ENCODE data around the gene ESRP2.

GRCh38 chr16:68215302-68215701 lies 20.6 kb downstream of the ESRP2 start:
- TF ChIP-seq, protein P1, sequence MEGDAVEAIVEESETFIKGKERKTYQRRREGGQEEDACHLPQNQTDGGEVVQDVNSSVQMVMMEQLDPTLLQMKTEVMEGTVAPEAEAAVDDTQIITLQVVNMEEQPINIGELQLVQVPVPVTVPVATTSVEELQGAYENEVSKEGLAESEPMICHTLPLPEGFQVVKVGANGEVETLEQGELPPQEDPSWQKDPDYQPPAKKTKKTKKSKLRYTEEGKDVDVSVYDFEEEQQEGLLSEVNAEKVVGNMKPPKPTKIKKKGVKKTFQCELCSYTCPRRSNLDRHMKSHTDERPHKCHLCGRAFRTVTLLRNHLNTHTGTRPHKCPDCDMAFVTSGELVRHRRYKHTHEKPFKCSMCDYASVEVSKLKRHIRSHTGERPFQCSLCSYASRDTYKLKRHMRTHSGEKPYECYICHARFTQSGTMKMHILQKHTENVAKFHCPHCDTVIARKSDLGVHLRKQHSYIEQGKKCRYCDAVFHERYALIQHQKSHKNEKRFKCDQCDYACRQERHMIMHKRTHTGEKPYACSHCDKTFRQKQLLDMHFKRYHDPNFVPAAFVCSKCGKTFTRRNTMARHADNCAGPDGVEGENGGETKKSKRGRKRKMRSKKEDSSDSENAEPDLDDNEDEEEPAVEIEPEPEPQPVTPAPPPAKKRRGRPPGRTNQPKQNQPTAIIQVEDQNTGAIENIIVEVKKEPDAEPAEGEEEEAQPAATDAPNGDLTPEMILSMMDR (IDR thresholded peaks at IDR 0.05): no peak
- TF ChIP-seq EP300 (IDR thresholded peaks at IDR 0.05) (no peak), POLR2A (IDR thresholded peaks at IDR 0.05) (no peak), POLR2AphosphoS5 (IDR thresholded peaks at IDR 0.05) (no peak)

Measured in sigmoid colon (tissue), 4 donors.